Measurements from ENCODE around the gene GAS7.

Gene GAS7

GRCh38 chr17:10200016-10200415 lies 1.6 kb upstream of the GAS7 start:
- ATAC-seq, result no peak

DNA sequence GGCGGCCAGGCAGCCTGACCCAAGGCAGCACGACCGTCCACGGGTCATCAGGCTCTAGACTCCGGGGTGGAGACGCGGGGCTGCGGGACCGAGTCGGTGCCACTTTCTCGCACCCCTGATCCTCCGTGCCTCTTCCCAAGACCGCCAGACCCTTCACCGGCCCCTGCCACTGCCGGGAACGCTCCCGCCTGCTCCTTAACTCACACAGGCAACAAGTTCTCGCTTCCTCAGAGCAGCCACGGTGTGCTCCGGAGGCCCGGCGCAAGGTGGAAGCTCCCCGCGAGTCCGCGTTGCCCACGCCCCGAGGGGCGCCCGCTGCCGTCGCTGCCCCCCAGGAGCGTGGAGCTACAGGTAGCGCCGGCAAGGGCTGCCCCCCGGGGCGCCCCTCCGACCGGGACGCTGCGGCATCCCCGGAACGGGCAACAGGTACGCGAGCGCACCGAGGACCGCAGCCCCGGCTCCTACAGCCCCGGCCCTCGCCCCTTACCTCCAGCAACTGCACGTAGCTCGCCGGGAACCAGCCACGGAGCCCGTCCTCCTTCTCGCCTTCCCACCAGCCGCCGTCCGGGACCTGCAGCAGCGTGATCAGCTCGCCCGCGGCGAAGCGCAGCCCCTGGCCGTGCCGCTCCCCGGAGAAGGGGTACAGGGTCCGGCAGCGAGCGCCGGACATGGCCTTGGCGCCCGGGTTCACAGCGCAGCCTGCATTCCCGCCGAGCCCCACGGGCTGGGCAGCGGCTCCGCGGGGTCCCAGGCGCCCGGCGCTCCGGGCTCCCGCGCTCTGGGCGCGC lies 491 bp downstream of the GAS7 start:
- ATAC-seq, result no peak

DNA sequence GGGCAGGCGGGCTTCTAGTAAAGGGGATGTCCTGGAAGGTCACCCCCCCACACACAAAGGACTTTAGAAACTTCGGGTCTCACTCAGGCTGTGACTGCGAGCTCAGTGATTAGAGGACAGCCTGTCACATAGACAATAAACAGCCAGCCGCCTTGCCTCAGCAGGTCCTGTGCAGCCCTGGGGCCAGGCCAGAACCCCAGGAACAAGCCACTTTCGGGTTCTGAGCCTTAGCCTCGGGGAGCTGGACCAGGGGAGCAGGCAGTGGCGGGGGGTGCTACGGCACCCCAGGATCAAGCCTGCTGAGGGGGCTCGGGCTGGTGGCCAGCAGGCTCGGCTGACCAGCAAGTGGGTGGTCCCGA lies 1.1 kb downstream of the GAS7 start:
- no peak for ATAC-seq

- no peak for ATAC-seq
Observed at GRCh38 chr17:10196941-10197340, 1.5 kb downstream of the GAS7 start.

DNA sequence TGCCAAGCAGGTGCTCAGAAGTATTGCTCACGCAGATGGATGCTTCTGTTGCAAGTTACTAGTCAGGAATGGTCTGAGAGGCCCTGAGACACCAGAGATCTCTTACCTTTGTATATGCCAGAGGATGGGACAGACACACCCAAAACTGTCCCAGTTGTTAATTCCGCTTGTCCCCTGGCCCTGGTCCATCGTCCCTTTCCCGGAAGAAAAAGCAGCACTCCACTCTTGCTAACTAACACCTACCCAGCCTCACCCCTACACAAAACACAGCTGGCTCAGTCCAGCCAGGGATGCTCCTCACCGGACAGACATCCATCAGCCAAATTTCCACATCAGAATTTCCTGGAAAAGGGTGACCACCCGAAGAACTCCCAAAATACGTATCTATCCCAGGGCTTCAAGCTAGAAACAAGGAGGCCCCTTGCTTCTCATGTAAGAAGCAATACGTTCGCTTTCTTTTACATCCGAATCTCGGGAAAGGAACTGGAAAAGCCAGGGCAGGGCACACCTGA lies 2.0 kb downstream of the GAS7 start:
- ATAC-seq, result no peak

DNA sequence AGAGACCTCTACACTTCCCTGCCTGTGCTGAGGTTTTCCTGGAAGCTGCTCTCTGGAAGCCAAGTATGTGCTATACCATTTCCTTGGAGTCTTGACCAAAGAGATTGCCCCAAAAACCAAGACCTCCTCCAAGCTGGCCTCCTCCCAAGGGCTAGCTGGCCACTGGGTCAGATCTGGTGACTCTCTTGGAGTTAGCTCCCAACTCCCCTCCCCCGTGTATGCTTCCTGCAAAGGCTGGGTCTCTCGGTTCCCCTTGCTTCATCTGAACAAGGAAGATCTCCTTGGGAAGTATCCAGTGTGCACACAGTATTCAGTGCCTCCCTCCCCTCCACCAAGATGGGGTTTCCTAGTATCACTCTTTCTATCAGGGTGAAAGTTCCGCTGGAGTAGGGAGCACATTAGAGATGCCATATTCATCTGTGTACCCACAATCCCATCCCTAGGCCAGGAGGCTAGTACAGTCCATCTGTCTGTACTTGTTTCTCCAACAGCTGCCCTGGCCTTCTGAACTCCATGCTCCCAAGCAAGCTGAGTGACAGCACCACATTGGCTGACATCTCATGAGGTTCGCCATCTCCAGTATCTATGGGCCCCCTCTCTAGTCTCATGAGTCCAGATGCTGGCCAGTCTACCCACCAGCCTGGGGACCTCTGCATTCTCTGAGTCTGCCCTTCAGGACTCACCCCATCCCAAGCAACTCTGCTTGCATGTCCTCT lies 3.2 kb downstream of the GAS7 start:
- ATAC-seq, result no peak

- no peak for ATAC-seq
Observed at GRCh38 chr17:10193632-10194031, 4.8 kb downstream of the GAS7 start.

DNA sequence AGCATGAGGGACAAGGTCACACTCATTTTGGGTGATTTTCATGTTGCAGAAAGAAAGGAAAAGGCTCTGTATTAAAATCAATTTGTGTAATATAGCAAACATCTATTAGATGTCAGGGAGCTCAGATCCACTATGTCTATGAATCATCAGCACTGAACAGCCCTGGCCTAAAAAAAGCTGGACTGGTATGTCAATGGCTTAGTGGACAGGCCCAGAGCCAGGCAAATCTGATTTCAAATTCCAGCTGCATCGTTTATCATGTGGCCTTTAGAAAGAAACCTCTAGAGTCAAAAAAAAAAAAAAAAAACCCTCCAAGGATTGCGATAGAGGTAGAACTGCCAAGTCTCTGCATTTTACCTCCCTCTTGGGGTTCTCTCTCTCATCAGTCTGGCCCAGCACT lies 5.4 kb downstream of the GAS7 start:
- no peak for ATAC-seq

DNA sequence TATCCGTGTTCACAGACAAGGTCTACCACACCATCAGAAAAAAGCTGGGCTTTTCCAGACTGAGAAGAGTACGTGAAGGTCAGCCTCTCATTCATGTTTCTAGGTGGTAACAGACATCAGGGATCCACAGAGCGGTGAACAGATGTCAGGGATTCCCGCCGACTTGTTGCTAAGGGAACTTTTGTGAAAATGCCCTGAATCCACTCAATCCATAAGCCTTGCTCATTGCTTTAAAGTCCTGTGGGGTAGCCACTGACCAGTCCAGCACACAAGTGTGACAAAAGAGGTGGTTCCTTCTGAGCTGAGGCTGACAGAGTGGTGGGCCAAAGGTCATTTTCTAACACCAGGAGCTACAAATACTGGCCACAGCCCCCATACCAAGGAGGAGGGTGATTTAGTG lies 5.9 kb downstream of the GAS7 start:
- no peak for ATAC-seq

GRCh38 chr17:10187456-10187855 lies 10.9 kb downstream of the GAS7 start:
- no peak for ATAC-seq

DNA sequence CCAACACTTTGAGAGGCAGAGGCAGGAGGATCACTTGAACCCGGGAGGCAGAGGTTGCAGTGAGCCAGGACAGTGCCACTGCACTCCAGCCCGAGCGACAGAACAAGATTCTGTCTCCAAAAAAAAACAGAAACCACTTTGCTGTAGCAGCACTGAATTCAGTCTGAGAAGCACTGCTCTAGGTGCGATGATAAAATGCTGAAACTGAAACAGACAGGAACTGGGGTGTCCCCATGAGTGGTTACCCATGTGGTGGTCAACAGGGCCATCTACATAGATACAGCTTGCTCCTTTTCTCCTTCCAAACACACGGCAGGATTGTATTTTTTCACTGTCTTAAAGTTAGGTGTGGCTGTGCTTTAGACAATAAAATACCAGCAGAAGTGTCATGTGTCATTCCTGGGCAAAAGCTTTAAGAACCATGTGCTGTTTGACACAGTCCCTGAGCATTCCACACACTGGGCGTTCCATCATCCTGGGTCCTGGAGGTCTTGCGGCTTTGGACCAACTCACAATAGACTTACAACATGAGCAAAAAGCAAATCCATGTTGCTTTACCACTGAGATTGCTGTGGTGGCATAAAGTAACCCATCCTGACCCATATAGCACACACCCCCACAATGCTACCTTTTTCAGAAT lies 11.5 kb downstream of the GAS7 start:
- no peak for ATAC-seq

DNA sequence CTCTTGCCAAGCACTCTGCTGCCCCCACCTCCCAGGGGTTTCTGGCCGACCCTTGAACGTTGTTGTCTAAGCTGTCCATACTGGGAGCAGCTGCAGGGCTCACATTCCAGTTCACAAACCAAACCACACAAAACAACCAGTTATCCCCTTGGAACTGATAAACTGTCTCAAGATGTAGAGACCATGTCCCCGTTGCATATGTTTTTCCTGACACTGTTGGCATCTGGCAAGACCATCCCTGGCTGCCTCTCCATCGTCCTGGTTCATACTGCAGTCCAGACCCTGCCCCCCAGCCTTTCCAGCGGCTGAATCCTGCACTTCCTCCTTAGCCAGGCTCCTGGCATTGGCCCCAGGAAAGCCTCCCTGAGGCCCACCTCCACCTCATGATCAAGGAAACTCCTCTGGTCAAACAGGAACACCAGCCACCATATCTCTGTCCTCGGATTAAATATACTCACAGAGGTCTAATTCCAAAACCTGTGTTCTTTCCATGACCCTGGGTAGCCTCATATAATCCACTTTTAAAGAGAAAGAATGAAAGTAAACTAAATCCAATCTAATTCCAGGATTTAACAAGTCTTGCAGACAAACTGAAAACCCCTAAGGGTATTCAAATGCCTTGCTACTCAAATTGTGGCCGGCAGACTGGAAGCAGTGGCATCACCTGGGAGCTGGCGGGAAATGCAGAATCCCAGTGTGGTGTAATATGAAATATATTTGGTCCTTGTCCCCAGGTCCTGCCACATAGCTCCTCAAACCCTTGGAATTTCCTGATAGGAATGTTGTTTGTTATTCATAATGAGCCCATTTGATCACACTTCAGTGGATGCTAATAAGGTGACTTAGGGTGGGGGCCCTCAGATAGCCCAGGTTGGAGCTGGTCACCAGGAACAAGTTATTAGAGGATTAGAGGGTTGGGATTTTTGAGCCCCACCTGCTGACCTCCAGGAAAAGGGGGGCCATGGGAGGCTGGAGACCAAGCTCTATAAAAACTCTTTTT lies 14.2 kb downstream of the GAS7 start:
- ATAC-seq, result no peak

DNA sequence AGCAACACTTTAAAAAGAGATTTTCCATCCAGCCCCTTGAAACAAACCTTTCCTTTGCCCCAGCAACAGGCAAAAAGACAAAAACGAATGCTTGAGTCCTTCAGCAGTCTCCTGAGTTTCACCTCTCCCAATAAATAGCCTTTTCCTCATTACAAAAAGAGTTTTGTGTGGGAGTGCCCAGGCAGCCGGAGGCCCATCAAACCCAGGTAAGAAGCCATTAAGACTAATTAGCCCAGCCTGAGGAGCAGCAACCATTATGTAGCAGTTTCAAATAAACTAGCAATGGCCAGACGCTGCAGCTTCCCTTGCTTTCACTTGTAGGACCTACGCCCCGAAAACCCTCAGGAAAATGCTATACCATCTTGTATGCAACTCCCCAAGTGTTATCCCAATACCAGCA lies 15.6 kb downstream of the GAS7 start:
- no peak for ATAC-seq

- ATAC-seq, result no peak
Observed at GRCh38 chr17:10178506-10178991, 19.9 kb downstream of the GAS7 start.

- no peak for ATAC-seq
Observed at GRCh38 chr17:10177913-10178505, 20.4 kb downstream of the GAS7 start.

- ATAC-seq, result no peak
Observed at GRCh38 chr17:10177131-10177912, 21.1 kb downstream of the GAS7 start.

DNA sequence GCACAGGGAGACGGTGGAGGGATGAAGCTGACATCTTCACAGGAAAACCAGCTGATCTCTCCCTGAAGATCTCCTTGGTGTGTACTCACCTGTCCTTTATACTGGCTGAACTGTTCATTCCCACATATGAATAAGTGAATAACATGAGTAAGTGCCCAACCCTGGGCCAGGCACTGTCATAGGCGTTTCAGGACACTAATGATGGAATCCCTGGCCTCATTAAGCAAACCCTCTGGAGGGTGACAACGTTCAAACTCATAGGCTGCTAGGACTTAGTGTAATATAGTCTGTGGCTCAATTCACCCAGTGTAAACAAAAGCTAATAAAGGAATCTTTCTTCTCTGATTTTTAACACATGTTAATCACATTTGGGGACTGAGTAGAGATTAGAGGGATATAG lies 24.5 kb downstream of the GAS7 start:
- no peak for ATAC-seq

GRCh38 chr17:10172778-10173177 lies 25.6 kb downstream of the GAS7 start:
- ATAC-seq, result no peak

GRCh38 chr17:10172241-10172741 lies 26.1 kb downstream of the GAS7 start:
- no peak for ATAC-seq

- ATAC-seq, result no peak
Observed at GRCh38 chr17:10171581-10171981, 26.8 kb downstream of the GAS7 start.

GRCh38 chr17:10171122-10171571 lies 27.3 kb downstream of the GAS7 start:
- no peak for ATAC-seq

All from activated CD4-positive, CD25-positive, alpha-beta regulatory T cell treated with anti-CD3 and anti-CD28 coated beads, Interleukin-2, amount 50 U/mL, for 24 hours (primary cell).